GM18505 (cell line): ENCODE data around the gene HHATL.

Experiments
- ATAC-seq: cut with Tn5 transposase; IDR thresholded peaks from one replicate; pipeline ENCODE4 v1.9.1; 2021; ENCODE audit not compliant: unreplicated experiment
- POLR2A ChIP-seq: IDR thresholded peaks from 4 replicates; pipeline ENCODE4 v1.6.1; 2011; ENCODE audit warnings: borderline replicate concordance; ENCODE audit not compliant: insufficient read depth, insufficient read length; ENCODE audit errors: extremely low read depth

Gene HHATL

DNA sequence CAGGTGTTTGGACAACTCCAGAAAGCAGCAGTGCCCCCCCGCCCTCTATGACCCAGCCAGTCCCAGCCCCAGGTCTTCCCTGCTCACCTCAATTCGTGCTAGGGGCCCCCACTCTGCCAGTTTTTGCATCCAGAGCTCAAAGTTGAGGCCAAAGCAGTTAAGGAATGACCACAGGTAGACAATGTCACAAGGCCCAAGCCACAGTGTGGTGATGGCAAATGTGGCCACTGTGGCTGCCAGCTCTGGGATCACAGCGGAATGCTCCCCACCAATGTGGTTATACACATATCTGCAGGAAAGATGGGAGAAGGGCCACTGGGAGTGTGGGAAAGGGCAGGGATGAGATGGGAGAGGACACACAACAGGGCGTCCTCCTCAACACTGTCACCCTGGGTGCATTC, 9.1 kb downstream of the HHATL start:
- no peak for ATAC-seq
- no peak for TF ChIP-seq POLR2A

DNA sequence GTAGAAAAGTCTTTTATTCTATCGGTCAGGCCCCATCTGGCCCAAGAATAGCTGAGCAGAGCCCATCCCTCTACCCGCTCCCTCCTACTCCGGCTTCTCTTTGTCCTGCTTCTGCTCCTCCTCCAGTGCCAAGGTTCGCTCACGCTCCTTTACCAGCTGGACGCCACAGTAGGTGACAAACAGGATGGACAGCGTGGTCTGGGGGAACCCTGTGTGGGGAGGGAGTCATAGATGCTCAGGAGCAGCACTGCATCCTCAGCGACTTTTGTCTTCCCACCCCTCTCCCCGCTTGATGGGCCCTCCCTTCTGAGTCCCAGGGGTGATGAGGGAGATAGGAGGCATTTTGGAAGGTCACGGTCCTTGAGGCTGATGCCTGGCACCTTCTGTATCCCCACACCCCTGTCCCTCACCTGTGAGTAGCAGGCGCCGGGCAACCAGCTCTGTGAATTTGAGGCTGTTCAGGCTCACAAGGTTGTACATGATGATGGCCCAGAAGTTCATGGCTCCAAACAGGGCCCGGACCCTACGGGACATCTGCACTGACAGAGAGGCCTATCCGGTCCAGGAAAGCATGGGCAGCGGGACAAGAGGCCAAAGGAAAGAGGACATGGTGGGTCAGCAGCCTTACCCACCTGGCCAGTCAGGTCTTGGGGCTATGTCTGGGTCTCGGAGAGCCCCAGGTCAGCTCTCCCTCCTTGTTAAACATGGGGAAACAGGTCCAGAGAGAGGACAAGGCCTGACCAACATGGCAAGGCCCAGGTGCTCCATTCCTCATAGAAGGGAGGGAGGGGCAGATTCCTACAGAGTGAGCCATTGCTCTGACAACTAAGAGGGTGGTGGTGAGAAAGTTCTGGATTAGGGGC, 9.7 kb downstream of the HHATL start:
- TF ChIP-seq POLR2A = no peak
- ATAC-seq = no peak

DNA sequence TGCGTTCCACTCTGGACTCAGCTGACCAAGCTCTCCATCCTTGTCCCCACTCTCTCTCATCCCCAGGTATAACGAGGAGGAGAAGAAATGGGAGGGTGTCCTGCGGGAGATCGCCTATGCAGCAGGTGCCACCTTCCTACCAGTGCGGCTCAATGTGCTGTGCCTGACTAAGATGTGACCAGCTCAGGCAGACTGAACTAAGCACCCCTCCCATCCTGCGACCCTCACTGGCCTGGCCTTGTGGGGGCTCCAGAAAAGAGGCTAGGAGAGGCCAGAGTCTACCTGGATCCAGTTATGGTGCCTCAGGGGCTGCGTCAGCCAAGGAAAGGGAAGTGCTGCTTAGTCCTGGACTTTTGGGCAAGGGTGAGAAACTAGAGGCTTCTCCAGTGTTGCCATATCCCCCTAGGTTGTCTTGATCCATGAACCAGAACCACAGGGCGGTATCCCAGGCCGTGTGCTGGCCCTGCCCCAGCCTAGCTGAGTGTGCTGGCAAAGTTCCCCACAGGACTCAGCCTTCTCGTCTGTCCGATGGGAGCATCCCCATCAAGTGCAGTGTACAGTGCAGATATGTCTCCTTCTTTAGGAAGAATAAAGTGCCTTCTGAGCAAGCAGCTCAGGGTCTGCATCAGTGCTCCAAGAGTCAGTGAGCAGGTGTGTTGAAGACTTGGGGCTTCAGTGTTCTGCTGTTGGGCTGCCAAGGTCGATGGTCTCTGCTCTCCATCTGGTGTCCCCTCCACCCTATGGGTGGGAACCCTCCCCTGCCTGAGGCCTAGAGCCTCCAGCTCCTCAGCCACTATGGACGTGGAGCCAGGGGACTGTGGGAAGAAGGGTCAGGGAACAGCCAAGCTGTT, 10.6 kb downstream of the HHATL start:
- no peak for ATAC-seq
- no peak for TF ChIP-seq POLR2A

DNA sequence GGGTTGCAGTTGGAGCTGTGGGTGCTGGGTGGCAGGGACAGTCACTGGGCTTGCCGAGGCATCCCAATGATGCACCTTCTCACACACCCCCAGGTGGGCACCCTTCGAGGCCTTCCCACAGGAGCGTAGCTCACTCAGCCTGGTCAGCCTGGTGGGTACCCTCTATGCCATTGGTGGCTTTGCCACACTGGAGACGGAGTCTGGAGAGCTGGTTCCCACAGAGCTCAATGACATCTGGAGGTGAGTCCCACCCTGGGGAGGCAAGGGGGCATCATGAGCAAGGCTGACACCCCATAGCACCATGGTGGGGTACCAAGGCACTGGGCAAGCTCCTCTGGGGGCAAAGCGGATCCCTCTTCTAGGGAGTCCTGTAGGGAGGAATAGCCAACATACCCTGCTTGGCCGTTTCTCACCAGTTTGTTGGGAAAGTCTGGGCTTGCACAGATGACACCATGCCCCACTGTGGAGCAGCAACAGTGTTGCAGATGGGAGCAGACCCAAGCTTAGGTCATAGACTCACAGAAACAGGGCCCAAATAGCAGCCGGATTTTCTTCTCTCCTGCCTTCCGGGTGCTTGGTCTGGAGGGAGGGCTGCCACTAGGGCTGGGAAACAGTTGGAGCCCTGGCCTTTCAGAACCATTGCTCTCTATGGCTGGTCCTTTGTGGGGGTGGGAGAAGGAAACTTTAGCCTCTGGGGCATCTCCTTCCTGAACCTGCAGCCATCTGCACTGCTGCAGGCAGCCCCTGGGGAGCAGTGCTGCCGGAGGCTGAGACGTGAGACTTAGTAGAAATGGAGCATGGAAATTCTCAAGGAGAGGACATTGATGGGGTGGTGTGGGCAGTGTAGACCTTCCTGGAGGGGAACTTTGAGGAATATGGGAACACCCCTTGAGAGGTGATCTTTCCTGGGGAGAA, 11.6 kb downstream of the HHATL start:
- ATAC-seq = no peak
- no peak for TF ChIP-seq POLR2A

DNA sequence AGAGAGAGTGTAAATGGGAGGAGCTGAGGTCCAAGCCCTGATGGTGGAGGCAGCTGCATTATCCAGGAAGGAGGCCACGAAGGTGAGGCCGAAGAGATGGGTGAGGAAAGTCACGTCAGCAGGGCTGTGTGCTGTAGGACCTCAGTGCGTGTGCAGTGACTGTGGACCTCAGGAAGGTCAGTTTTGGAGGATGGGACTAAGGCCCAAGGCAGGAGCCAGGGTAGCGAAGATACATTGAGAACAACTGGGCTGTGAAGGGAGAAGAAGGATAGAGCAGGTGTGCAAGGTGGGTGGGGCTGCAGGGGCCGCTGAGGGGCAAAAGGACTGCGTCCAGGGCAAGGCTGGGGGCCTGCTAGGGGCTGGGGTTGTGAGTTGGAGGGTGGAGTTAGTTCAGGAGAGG, 12.4 kb downstream of the HHATL start:
- TF ChIP-seq POLR2A = no peak

DNA sequence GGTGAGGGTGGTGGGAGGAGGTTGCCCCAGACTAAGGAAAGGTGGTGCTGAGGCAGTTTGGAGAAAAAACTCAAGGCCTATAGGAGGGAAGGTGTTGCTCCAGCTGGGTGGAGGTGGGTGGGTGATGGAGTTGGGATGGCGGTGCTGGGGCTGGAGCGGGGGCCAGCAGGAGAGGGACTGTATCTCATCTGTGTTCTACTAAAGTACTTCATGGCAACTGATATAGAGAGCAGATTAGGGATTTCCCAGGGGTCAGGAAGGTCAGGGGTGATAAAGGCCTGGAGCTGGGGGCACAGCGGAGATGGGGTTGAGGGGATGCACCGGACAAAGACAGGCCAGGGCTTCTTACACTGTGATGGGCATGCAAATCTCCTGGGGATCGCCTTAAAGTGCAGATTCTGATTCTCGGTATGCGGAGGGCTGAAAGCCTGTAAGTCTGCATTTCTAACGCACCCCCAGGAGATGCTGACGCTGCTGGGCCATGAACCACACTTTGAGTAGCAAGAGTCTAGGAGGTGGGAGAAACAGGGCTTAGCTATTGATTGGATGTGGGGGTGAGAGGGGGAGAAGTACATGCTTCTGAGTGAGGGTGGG, 13.1 kb downstream of the HHATL start:
- no peak for TF ChIP-seq POLR2A
- ATAC-seq = no peak

More for the DNA sequence above, 12.4 kb downstream of the HHATL start:
- ATAC-seq = no peak

DNA sequence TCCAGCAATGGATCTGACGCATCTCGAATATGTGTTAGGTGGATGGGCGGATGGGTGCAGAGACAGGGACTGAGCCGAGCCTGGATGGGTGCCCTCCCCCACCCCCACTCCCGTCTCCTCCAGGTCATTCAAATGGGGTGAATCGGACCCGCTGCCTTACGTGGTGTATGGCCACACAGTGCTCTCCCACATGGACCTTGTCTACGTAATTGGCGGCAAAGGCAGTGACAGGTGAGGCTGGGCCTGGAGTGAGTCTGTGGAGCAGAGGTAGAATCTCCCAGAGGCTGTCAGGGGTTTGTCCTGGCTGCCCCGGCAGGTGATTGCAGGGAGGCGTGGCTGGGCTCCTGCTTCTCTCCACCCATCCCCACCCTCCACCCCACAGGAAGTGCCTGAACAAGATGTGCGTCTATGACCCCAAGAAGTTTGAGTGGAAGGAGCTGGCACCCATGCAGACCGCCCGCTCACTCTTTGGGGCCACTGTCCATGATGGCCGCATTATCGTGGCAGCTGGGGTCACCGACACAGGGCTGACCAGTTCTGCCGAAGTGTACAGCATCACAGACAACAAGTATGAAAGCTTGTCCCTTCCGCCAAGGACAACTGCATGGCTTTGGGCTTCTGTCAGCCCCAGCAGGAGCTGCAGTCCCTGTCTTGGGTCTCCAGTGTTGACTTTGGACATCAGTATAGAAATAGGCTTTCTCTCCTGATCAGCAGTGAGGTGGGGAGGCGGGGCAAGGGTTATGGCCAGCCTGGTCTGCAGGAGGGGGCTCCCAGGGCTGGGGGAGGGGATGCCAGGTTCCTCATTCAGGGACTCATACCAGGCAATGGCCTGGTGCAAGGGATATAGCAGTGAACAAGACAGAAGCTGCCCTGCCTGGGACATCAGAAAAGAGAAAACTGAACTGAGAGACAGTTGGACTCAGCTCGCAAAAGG, 13.8 kb downstream of the HHATL start:
- TF ChIP-seq POLR2A = no peak
- no peak for ATAC-seq

DNA sequence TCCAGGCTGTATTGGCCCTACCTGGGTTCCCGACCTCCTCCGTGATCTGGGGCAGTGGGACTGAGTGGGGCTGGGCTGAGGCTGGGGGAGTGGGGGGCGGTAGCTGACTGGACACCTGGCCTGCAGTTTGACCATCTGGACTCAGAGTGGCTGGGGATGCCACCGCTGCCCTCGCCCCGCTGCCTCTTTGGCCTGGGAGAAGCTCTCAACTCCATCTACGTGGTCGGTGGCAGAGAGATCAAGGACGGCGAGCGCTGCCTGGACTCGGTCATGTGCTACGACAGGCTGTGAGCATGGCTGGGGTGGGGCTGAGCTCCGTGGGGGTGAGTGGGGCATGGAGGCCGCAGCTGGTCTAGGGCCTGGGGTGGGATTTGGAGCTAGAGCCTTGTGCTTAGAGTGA, 14.6 kb downstream of the HHATL start:
- ATAC-seq = no peak
- TF ChIP-seq POLR2A = no peak

DNA sequence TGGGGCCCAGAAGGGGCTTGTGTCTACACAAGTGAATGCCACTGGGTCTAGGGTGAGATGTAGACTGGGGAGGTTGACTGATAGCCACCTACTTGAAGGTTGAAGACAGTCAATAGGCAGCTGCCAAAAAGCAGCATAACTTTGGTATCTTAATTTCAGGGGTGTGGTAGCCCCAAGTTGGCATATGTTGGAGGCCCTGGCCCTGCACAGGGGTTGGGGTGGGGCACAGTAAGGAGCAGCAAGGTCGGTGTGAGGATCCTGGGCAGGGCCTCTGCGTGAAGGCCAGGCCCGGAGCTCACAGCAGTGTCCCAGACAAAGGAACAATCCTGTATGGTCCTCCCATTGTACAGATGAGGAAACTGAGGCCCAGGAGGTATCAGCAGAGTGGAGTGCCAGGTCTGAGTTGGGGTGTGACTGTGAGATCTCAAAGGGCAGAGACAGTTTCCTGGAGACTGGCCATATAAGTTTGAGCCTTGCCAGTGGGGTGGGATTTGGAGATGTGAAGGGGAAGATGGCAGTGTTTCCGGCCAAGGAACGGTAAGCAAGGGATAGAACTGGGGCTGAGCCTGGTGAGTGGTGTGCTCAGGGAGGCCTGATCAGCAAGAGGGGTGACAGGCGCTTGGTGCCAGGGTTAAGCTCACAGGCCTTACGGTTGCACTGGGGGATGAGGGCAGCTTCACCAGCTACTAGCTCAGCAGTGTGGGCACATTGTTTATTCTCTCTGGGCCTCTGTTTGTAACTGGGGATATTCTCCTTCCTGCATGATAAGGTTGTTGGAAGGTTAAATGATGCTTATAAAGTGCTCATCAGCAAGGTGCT, 15.6 kb downstream of the HHATL start:
- no peak for ATAC-seq
- TF ChIP-seq POLR2A = no peak

DNA sequence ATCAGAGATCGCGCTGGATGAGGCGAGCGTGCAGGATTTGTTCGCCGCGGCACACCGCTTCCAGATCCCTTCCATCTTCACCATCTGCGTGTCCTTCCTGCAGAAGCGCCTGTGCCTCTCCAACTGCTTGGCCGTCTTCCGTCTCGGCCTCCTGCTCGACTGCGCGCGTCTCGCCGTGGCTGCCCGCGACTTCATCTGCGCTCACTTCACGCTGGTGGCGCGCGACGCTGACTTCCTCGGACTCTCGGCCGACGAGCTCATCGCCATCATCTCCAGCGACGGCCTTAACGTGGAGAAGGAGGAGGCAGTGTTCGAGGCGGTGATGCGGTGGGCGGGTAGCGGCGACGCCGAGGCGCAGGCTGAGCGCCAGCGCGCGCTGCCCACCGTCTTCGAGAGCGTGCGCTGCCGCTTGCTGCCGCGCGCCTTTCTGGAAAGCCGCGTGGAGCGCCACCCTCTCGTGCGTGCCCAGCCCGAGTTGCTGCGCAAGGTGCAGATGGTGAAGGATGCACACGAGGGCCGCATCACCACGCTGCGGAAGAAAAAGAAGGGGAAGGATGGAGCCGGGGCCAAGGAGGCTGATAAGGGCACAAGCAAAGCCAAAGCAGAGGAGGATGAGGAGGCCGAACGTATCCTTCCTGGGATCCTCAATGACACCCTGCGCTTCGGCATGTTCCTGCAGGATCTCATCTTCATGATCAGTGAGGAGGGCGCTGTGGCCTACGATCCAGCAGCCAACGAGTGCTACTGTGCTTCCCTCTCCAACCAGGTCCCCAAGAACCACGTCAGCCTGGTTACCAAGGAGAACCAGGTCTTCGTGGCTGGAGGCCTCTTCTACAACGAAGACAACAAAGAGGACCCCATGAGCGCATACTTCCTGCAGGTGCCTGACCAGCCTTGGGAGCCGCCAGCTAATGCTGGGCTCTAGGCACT, 16.4 kb downstream of the HHATL start:
- TF ChIP-seq POLR2A = no peak
- ATAC-seq = no peak
